Kidney (tissue), 14 donors: ENCODE data around the gene UNC13B. TPM values are rescaled to one million over a fixed set of nuclear protein-coding genes. Genes with fewer than 3 reads are reported as not detected.

Source experiments
- DNase-seq, 5 donors: peaks; one replicate each; pipeline ENCODE4 v3.0.0-alpha.2; 2013 to 2020
- FAIRE-seq: peaks from 2 replicates; lab custom pipeline; 2012; peaks lifted over from hg19 to GRCh38; lab: Jason Lieb, UNC
- H3K27ac ChIP-seq, 2 donors: one replicate each; pipeline ENCODE4 v1.7.0; 2013; ENCODE audit warnings: low read depth in 2 of 2, low read length in 2 of 2, inconsistent platforms in 1 of 2
- H3K27me3 ChIP-seq: one replicate; pipeline ENCODE4 v1.7.1; 2013; ENCODE audit warnings: low read length, inconsistent platforms; ENCODE audit not compliant: control insufficient read depth, insufficient read depth
- H3K36me3 ChIP-seq, 3 donors: one replicate each; pipeline versions ENCODE4 v1.7.0 to v1.7.1; 2013; ENCODE audit warnings: low read length in 3 of 3, control low read depth in 1 of 3, inconsistent platforms in 1 of 3; ENCODE audit not compliant: insufficient read depth in 3 of 3, control insufficient read depth in 2 of 3
- H3K4me1 ChIP-seq, 3 donors: one replicate each; pipeline versions ENCODE4 v1.7.0 to v1.7.1; 2013; ENCODE audit warnings: low read length in 3 of 3, inconsistent platforms in 1 of 3, low read depth in 1 of 3; ENCODE audit not compliant: control insufficient read depth in 2 of 3, insufficient read depth in 2 of 3
- H3K4me3 ChIP-seq, 3 donors: one replicate each; pipeline versions ENCODE4 v1.7.0 to v1.8.1; 2013; ENCODE audit warnings: low read length in 3 of 3, control low read depth in 1 of 3, inconsistent platforms in 1 of 3
- H3K9ac ChIP-seq, 3 donors: one replicate each; pipeline versions ENCODE4 v1.7.0 to v1.7.1; 2013; ENCODE audit warnings: low read length in 3 of 3, control low read depth in 1 of 3, inconsistent platforms in 1 of 3
- H3K9me3 ChIP-seq, 3 donors: one replicate each; pipeline versions ENCODE4 v1.7.0 to v1.7.1; 2013; ENCODE audit warnings: low read length in 3 of 3, control low read depth in 1 of 3, inconsistent platforms in 1 of 3; ENCODE audit not compliant: control insufficient read depth in 2 of 3, insufficient read depth in 1 of 3
- CTCF ChIP-seq: IDR thresholded peaks from 3 replicates; pipeline ENCODE4 v1.5.1; 2012; ENCODE audit warnings: mild to moderate bottlenecking, moderate library complexity, borderline replicate concordance; ENCODE audit not compliant: insufficient read depth; ENCODE audit errors: extremely low read depth
- intact Hi-C: fragments of 100-400 bp; cut with DNase I; formaldehyde crosslinking; loops from one replicate; pipeline ENCODE4 v1.11.1; 2022
- polyA plus RNA-seq: library from polyadenylated mRNA; stranded (reverse); fragments of 350-450 nt; fragmentation: Illumina TruSeq; extraction: RNeasy Lipid Tissue Mini Kit (QIAGEN cat#74804); gene quantifications from one replicate; pipeline ENCODE4 v1.2.3, GENCODE V29; 2014; ENCODE audit warnings: low read depth, low replicate concordance; ENCODE audit not compliant: insufficient read depth
- total RNA-seq: library from RNA; stranded (reverse); fragmentation: NEBNext Ultra II Directional; extraction: Animal tissue kit (Norgen Biotek cat#: 25700); gene quantifications from one replicate; pipeline ENCODE4 v1.2.1, GENCODE V29; 2021
- donor health status: control.
- donor health status: control.
- donor health status: control.
- donor health status: control.
- donor health status: control.
- donor health status: DM: yes; HTN: yes; CAD: no.
- donor health status: Normal renal cell carcinoma (clear cell type).

UNC13B gene
- total and polyA plus RNA-seq, 2 donors from 2014 or later, result 20.8 to 43.6 TPM

GRCh38 chr9:35422753-35423152, 260.9 kb downstream of the UNC13B start:
- Histone ChIP-seq H3K4me3 (no peak overlapping the region), H3K4me1 (no peaks in the 10 kb centered on the region), H3K36me3 (no peaks in the 10 kb centered on the region), H3K27ac (no peak overlapping the region), H3K27me3 (no peaks in the 10 kb centered on the region), H3K9ac (no peak overlapping the region), H3K9me3 (no peaks in the 10 kb centered on the region)
- intact Hi-C loops, result no loop called here
- FAIRE-seq (no peak), DNase-seq (no peak)
- TF ChIP-seq CTCF, result no peak

GRCh38 chr9:35423499-35423898, 261.7 kb downstream of the UNC13B start:
- Histone ChIP-seq H3K4me3 (no peak overlapping the region), H3K9ac (no peak overlapping the region), H3K27me3 (no peaks in the 10 kb centered on the region), H3K27ac (no peak overlapping the region), H3K9me3 (no peaks in the 10 kb centered on the region), H3K36me3 (no peaks in the 10 kb centered on the region), H3K4me1 (no peaks in the 10 kb centered on the region)
- FAIRE-seq (no peak), DNase-seq (no peak)
- intact Hi-C loops, result no loop called here
- no peak for TF ChIP-seq CTCF

- no peak overlapping the region for H3K27ac ChIP-seq
- FAIRE-seq (no peak), DNase-seq (no peak)
- H3K9me3 ChIP-seq, result no peaks in the 10 kb centered on the region
- no peak for TF ChIP-seq CTCF
- H3K9ac ChIP-seq, result no peak overlapping the region
- H3K4me3 ChIP-seq, result no peak overlapping the region
- no peaks in the 10 kb centered on the region for H3K36me3 ChIP-seq
- no peaks in the 10 kb centered on the region for H3K27me3 ChIP-seq
- intact Hi-C loops, result no loop called here
- H3K4me1 ChIP-seq, result no peaks in the 10 kb centered on the region
Measured at GRCh38 chr9:35424356-35425352, 262.8 kb downstream of the UNC13B start.
